ENCODE results near the gene MVB12B.

DNA sequence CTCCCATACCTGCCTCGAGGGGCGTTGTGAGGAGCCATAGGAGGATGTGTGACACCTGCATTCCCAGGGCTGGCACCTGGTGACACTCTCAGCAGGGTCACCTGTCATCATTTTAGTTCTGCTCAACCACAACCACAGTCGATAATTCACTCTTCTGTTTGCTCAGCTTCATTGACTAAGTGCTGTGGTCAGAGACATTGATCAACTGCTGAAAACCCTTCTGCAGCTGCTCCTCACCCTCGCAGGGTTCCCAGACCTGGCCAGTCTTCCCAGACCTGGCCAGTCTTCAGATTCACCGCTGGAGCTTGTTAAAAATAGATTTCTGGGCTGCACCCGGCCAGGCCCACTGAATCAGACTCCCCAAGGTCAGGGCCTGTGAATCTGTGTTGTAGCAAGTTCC is 92.8 kb downstream of the MVB12B start:
- TF ChIP-seq POLR2AphosphoS5 (IDR thresholded peaks at IDR 0.05; ENCODE audit: low read depth, low read length) (no peak), SIN3A (IDR thresholded peaks at IDR 0.05; ENCODE audit: borderline replicate concordance, insufficient read depth, low read length) (no peak)
- TF ChIP-seq, protein P1, sequence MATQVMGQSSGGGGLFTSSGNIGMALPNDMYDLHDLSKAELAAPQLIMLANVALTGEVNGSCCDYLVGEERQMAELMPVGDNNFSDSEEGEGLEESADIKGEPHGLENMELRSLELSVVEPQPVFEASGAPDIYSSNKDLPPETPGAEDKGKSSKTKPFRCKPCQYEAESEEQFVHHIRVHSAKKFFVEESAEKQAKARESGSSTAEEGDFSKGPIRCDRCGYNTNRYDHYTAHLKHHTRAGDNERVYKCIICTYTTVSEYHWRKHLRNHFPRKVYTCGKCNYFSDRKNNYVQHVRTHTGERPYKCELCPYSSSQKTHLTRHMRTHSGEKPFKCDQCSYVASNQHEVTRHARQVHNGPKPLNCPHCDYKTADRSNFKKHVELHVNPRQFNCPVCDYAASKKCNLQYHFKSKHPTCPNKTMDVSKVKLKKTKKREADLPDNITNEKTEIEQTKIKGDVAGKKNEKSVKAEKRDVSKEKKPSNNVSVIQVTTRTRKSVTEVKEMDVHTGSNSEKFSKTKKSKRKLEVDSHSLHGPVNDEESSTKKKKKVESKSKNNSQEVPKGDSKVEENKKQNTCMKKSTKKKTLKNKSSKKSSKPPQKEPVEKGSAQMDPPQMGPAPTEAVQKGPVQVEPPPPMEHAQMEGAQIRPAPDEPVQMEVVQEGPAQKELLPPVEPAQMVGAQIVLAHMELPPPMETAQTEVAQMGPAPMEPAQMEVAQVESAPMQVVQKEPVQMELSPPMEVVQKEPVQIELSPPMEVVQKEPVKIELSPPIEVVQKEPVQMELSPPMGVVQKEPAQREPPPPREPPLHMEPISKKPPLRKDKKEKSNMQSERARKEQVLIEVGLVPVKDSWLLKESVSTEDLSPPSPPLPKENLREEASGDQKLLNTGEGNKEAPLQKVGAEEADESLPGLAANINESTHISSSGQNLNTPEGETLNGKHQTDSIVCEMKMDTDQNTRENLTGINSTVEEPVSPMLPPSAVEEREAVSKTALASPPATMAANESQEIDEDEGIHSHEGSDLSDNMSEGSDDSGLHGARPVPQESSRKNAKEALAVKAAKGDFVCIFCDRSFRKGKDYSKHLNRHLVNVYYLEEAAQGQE (IDR thresholded peaks at IDR 0.05; ENCODE audit: insufficient read depth in 1 of 2, low read depth in 2 of 2, low read length in 2 of 2) = no peak

Measured in PFSK-1 (cell line).